K562 (cell line): ENCODE data around the gene CELF6. TPM values are rescaled to one million over a fixed set of nuclear protein-coding genes. Genes with fewer than 3 reads are reported as not detected.

Experiments
- BRD9 ChIP-seq: fragments of 450-650 bp; IDR thresholded peaks from 2 replicates; pipeline ENCODE4 v1.6.1; 2018; ENCODE audit warnings: low read depth; ENCODE audit not compliant: partially characterized antibody
- CBX8 ChIP-seq: fragments of 200-600 bp; sonication (generic); IDR thresholded peaks from 2 replicates; pipeline ENCODE4 v1.6.1; 2012; ENCODE audit warnings: borderline replicate concordance, mixed run types, low read depth, mild to moderate bottlenecking, moderate library complexity, mixed read lengths, low read length, control low read depth, inconsistent platforms; ENCODE audit not compliant: poor library complexity, severe bottlenecking; ENCODE audit errors: extremely low read depth
- CCAR2 ChIP-seq: fragments of 200-400 bp; formaldehyde crosslinking; IDR thresholded peaks from 2 replicates; pipeline ENCODE4 v1.6.1; 2017; ENCODE audit warnings: mild to moderate bottlenecking, low read depth, low read length
- CHCHD3 ChIP-seq: fragments of 250-450 bp; sonication (Bioruptor Pico); IDR thresholded peaks from 2 replicates; pipeline ENCODE4 v2.1.2; 2022; ENCODE audit warnings: mild to moderate bottlenecking
- CTCF ChIP-seq, 3 experiments: IDR thresholded peaks in 2 of 3; conservative IDR thresholded peaks in 1 of 3; 2 replicates each; pipeline ENCODE4 v1.5.1; 2011 to 2012; ENCODE audit warnings: low read length in 3 of 3, mild to moderate bottlenecking in 3 of 3, control low read depth in 2 of 3, improper control_type of control experiment in 1 of 3, inconsistent platforms in 1 of 3, low read depth in 1 of 3, mixed read lengths in 1 of 3, moderate library complexity in 1 of 3; ENCODE audit not compliant: insufficient read depth in 2 of 3
- DACH1 ChIP-seq: fragments of 450-650 bp; IDR thresholded peaks from 2 replicates; pipeline ENCODE4 v1.6.1; 2018; ENCODE audit not compliant: partially characterized antibody
- ETS1 ChIP-seq: conservative IDR thresholded peaks from 2 replicates; pipeline ENCODE4 v1.6.1; 2011; ENCODE audit warnings: low read depth, mild to moderate bottlenecking, low read length; ENCODE audit not compliant: control insufficient read depth
- JUND ChIP-seq, 2 experiments: IDR thresholded peaks; 2 replicates in 1 of 2; 3 replicates in 1 of 2; pipeline ENCODE4 v1.6.1; 2011; ENCODE audit warnings: borderline replicate concordance in 2 of 2, low read depth in 2 of 2, low read length in 2 of 2, improper control_type of control experiment in 1 of 2, missing biosample characterization in 1 of 2, missing genetic modification characterization in 1 of 2, missing genetic modification reagents in 1 of 2
- KLF6 ChIP-seq: fragments of 250-450 bp; sonication (Bioruptor Pico); IDR thresholded peaks from 2 replicates; pipeline ENCODE4 v1.4.0; 2020; ENCODE audit warnings: mild to moderate bottlenecking, moderate library complexity, borderline replicate concordance
- LARP7 ChIP-seq: fragments of 450-650 bp; IDR thresholded peaks from 2 replicates; pipeline ENCODE4 v1.6.1; 2016
- NEUROD1 ChIP-seq: fragments of 150-350 bp; IDR thresholded peaks from 2 replicates; pipeline ENCODE4 v1.6.1; 2014; ENCODE audit warnings: borderline replicate concordance, low read length, low read depth; ENCODE audit not compliant: partially characterized antibody
- OTX1 ChIP-seq: fragments of 450-650 bp; formaldehyde crosslinking; IDR thresholded peaks from 2 replicates; pipeline ENCODE4 v1.4.0; 2022; ENCODE audit warnings: mild to moderate bottlenecking
- PTRF ChIP-seq: fragments of 450-650 bp; IDR thresholded peaks from 2 replicates; pipeline ENCODE4 v1.6.1; 2016; ENCODE audit warnings: mild to moderate bottlenecking, missing genetic modification characterization, missing compliant biosample characterization
- SRSF1 ChIP-seq: fragments of 200-400 bp; formaldehyde crosslinking; IDR thresholded peaks from 2 replicates; pipeline ENCODE4 v1.6.1; 2017; ENCODE audit warnings: mild to moderate bottlenecking, low read depth, low read length, moderate library complexity
- TBL1XR1 ChIP-seq, 2 experiments: IDR thresholded peaks; 2 replicates each; pipeline ENCODE4 v1.6.1; 2012; ENCODE audit warnings: improper control_type of control experiment in 2 of 2, low read length in 2 of 2, mild to moderate bottlenecking in 1 of 2
- TCF7L2 ChIP-seq: fragments of 150-350 bp; IDR thresholded peaks from 2 replicates; pipeline ENCODE4 v1.6.1; 2016; ENCODE audit warnings: low read depth, mild to moderate bottlenecking, low read length, moderate library complexity
- XRCC5 ChIP-seq: fragments of 200-400 bp; formaldehyde crosslinking; IDR thresholded peaks from 2 replicates; pipeline ENCODE4 v1.6.1; 2017; ENCODE audit warnings: low read depth, mild to moderate bottlenecking, low read length
- ZBTB17 ChIP-seq: fragments of 450-650 bp; formaldehyde crosslinking; IDR thresholded peaks from 2 replicates; pipeline ENCODE4 v1.4.0; 2020; ENCODE audit warnings: mild to moderate bottlenecking
- polyA plus RNA-seq, 8 experiments: library from polyadenylated mRNA; depleted of rRNA in 4 of 8; stranded (reverse) in 5 of 8; unstranded in 3 of 8; fragments of >200 nt; fragmentation: Nextera tagmentation in 2 of 8; fragmentation: Illumina TruSeq in 1 of 8; extraction: Ambion mirVana in 2 of 8; extraction: Trizol in 1 of 8; gene quantifications; 2 replicates each; pipeline versions ENCODE4 v1.2.1 to v1.2.3, GENCODE V29; 2011 to 2014; ENCODE audit warnings: inconsistent platforms in 1 of 8, missing spikeins in 1 of 8
- total RNA-seq, 7 experiments: library from RNA; depleted of rRNA in 6 of 7; stranded (reverse); fragments of >200 nt in 6 of 7; fragmentation: Illumina TruSeq in 2 of 7; extraction: Trizol in 2 of 7; gene quantifications; 2 replicates each; pipeline versions ENCODE4 v1.2.1 to v1.2.3, GENCODE V29; 2011 to 2021; ENCODE audit warnings: low replicate concordance in 1 of 7
- TF ChIP-seq, protein P1 (sequence below): fragments of 250-450 bp; sonication (Bioruptor Pico); IDR thresholded peaks from 2 replicates; pipeline ENCODE4 v1.5.0; 2021
- TF ChIP-seq, protein P2 (sequence below): fragments of 450-650 bp; formaldehyde crosslinking; IDR thresholded peaks from 2 replicates; pipeline ENCODE4 v1.4.0; 2020; ENCODE audit warnings: mild to moderate bottlenecking
- TF ChIP-seq, protein P3 (sequence below): fragments of 450-650 bp; formaldehyde crosslinking; IDR thresholded peaks from 2 replicates; pipeline ENCODE4 v1.4.0; 2020; ENCODE audit warnings: mild to moderate bottlenecking, moderate library complexity

The CELF6 gene
- total and polyA plus RNA-seq, 9 of the 15 experiments (the other 6 are each of a cell fraction or from before 2014, with no cell fraction given) = 0.01 to 0.11 TPM; not detected in 7

- no peak for TF ChIP-seq NEUROD1
- TF ChIP-seq BRD9 = no peak
- no peak for TF ChIP-seq JUND (IDR thresholded peaks at IDR 0.05; ENCODE audit: borderline replicate concordance, low read depth, low read length)
- TF ChIP-seq JUND (tag; IDR thresholded peaks at IDR 0.05; ENCODE audit: borderline replicate concordance, low read depth, low read length) = no peak
- TF ChIP-seq ZBTB17 (CRISPR knock-in tag) = no peak
- TF ChIP-seq CHCHD3 (CRISPR knock-in tag) = no peak
- no peak for TF ChIP-seq SRSF1
- no peak for TF ChIP-seq CBX8
- TF ChIP-seq, protein P1, sequence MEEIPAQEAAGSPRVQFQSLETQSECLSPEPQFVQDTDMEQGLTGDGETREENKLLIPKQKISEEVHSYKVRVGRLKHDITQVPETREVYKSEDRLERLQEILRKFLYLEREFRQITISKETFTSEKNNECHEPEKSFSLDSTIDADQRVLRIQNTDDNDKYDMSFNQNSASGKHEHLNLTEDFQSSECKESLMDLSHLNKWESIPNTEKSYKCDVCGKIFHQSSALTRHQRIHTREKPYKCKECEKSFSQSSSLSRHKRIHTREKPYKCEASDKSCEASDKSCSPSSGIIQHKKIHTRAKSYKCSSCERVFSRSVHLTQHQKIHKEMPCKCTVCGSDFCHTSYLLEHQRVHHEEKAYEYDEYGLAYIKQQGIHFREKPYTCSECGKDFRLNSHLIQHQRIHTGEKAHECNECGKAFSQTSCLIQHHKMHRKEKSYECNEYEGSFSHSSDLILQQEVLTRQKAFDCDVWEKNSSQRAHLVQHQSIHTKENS (CRISPR knock-in tag) = no peak
- no peak for TF ChIP-seq PTRF (tag)
- no peak for TF ChIP-seq XRCC5
- TF ChIP-seq, protein P2, sequence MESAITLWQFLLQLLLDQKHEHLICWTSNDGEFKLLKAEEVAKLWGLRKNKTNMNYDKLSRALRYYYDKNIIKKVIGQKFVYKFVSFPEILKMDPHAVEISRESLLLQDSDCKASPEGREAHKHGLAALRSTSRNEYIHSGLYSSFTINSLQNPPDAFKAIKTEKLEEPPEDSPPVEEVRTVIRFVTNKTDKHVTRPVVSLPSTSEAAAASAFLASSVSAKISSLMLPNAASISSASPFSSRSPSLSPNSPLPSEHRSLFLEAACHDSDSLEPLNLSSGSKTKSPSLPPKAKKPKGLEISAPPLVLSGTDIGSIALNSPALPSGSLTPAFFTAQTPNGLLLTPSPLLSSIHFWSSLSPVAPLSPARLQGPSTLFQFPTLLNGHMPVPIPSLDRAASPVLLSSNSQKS (CRISPR knock-in tag) = no peak
- no peak for TF ChIP-seq CCAR2
- no peak for TF ChIP-seq OTX1 (CRISPR knock-in tag)
- TF ChIP-seq DACH1 = no peak
- no peak for TF ChIP-seq TCF7L2
- TF ChIP-seq LARP7 = no peak
- TF ChIP-seq ETS1 = peak; percentile 28; the same call in 1 of the 2 replicates
- no peak for TF ChIP-seq KLF6 (CRISPR knock-in tag)
- TF ChIP-seq, protein P3, sequence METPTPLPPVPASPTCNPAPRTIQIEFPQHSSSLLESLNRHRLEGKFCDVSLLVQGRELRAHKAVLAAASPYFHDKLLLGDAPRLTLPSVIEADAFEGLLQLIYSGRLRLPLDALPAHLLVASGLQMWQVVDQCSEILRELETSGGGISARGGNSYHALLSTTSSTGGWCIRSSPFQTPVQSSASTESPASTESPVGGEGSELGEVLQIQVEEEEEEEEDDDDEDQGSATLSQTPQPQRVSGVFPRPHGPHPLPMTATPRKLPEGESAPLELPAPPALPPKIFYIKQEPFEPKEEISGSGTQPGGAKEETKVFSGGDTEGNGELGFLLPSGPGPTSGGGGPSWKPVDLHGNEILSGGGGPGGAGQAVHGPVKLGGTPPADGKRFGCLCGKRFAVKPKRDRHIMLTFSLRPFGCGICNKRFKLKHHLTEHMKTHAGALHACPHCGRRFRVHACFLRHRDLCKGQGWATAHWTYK (CRISPR knock-in tag) = no peak
- no peak for TF ChIP-seq CTCF (IDR thresholded peaks at IDR 0.05 in 2 of 3, conservative IDR thresholded peaks at IDR 0.05 in 1 of 3; ENCODE audit: insufficient read depth in 2 of 3, low read depth in 1 of 3, low read length in 3 of 3)
- no peak for TF ChIP-seq TBL1XR1 (IDR thresholded peaks at IDR 0.05; ENCODE audit: low read length in 2 of 2)
These were observed 485 bp downstream of the CELF6 start (continued) for GRCh38 chr15:72319360-72319984.
